SKM-1 (cell line): ENCODE data around the gene UTRN.

Experiments used
- DNase-seq: peaks from one replicate; lab custom pipeline; 2025; ENCODE audit not compliant: unreplicated experiment; lab: John Stamatoyannopoulos, UW

The UTRN gene

DNA sequence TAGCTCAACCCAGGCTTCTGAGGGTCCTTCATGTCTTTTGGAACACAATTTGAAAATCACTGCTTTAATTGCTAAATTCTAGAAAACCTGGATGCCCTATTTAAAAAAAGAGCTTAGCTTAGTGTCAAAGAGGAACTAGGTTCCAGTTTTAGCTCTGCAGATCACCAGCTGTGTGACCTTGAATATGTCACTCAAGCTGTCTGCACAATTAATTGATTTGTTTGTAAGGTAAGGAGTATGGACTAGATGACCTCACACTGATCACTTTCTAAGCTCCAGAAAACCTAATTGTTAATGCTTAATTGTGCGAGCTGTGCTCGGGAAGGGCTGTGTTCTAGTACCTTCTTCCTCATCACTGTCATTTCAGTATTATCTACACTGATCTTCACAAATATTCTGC is 26.2 kb downstream of the UTRN start:
- no peak for DNase-seq

DNA sequence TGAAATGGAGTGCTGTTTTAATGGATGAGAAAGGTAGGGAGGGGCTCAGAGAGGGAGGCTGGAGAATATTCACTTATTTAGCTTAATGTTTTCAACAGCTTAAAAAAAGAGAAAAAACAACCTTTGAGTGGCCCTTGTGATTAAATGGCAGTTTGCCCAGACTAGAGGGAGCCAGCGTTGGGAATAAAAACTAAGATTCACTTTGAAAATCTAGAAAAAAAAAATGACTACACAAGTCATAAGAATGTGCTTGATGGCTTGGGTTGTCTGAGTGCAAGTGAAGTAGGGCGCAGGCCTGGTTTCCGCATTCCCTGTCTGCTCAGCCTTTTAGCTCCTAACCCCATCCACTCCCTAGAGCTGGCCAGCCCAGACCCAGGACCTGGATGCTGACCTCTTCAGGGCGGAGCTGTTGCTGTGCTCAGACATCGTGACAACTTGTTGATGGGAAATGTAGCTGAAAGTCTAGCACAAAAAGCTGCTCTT is 28.9 kb downstream of the UTRN start:
- no peak for DNase-seq

GRCh38 chr6:144314562-144314961 is 29.4 kb downstream of the UTRN start:
- no peak for DNase-seq

DNA sequence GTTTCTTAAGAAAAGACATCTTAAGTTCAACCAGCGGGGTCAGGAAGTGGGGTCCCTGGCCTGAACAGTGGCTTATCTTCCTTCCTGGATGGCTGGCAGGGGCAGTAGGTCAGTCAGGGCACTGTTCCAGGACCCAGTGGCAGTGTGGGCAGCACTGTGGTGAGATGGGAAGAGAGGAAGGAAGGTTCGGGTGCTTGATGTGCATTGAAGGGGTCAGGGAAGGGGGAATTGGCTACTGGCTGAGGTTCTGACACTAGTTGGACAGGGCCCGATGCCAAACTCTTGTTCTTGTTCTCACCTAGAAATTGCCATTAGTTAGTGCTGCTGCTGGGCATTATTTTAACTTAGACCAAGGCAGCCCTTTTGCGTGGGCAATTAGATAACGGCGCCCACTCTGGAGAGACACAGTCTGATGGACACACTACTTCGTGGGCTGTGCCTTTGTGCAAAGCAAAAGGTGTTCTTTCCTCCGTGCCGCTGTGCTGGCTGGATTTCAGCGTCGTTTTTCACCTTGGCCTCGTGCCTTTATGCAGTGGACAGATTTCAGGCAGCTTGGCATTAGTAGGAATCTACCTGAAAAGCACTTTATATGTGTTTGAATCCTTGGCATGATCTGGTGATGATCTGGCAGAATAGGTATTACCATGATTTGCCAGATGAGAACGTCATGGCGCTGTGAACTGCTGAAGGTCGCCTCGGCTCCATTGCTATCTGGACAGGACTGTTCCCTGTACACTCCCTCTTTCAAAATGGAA is 30.3 kb downstream of the UTRN start:
- DNase-seq = no peak

GRCh38 chr6:144315981-144316861 is 31.1 kb downstream of the UTRN start:
- no peak for DNase-seq

DNA sequence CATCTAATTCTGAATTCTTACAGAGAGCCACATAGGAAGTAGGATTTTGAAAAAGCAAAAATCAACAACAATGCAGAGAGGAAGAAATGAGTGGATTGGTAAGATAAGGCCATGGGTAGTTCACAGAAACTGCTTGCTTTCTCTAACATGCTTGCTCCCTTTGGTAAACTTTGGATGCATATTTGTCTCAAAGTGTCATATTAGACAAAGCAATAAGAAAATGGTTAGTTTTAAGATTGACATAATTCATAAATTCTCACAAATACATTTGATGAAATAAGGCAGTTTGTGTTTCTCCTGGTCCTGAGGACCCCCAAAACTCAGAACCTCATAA is 31.7 kb downstream of the UTRN start:
- DNase-seq = no peak

DNA sequence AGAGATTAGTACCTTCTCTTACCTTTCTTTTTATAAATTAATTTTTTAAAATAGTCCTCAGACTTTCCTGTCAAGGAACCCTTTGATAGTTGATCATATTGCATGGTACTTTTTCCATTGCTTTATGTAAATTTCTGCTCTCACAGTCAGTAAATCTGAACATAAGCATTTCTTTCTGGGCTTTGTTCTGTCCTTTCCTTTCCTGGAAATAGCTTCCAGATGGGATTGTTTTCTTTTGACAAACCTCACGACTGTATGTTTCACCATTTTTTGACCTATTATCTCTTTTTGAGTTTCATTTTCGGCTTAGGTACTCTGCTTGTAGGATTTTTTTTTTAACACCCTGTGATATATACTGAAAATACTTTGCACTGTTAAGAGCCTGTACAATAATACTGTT is 32.6 kb downstream of the UTRN start:
- no peak for DNase-seq

DNA sequence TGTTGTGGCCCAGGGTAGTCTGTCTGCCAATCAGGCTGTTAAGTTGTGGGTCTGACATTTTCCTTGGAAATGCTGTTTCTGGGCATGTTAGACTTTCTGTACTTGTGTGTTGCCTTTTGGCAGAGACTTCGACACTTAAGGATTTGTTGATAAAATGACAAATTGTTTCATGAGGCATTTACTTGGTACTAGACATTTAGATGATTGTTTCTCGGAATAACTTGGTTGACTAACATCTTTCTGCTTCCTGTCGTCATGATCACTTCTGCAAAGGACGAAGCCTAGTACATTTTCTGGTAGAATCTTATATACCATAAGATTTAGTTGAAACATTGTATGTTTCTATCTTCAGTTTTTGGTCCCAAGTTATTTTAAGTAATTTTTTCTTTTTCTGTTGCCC is 34.1 kb downstream of the UTRN start:
- no peak for DNase-seq

GRCh38 chr6:144320741-144321140 is 35.6 kb downstream of the UTRN start:
- no peak for DNase-seq

GRCh38 chr6:144321839-144322591 is 36.9 kb downstream of the UTRN start:
- no peak for DNase-seq

DNA sequence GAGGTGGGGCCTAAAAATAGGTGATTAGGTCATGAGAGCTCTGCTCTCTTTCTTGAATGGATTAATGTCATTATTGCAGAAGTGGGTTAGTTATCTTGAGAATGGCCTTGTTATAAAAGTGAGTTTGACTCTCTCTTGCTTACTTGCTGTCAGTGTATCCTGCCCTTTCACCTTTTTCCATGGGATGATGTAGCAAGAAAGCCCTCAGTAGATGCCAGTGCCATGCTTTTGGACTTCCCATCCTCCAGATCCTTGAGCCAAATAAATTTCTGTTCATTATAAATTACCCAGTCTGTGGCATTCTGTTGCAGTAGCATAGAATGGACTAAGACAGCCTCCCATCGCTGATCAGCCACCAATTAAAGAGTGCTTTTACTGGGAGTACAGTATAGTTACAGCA is 40.1 kb downstream of the UTRN start:
- no peak for DNase-seq

DNA sequence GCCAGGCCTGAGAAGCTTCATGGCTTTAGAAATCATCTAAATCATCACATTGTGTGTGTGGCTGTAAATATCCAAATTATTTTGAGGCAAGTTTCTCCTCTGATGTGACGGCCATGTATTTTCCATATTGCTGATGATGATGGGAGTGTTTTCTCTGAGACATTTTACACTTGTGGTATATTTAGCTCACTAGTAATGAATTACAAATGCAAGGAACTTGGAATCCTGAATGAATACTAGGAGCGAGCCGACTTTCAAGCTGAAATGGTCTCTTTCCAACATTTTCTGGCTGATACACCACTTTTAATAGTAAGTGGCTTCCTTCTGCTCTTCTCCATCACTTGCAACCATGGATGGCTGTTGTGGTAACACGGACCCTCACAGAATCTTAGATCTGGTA is 41.3 kb downstream of the UTRN start:
- no peak for DNase-seq

- DNase-seq = no peak
Measured at GRCh38 chr6:144327081-144327480, 41.9 kb downstream of the UTRN start.

DNA sequence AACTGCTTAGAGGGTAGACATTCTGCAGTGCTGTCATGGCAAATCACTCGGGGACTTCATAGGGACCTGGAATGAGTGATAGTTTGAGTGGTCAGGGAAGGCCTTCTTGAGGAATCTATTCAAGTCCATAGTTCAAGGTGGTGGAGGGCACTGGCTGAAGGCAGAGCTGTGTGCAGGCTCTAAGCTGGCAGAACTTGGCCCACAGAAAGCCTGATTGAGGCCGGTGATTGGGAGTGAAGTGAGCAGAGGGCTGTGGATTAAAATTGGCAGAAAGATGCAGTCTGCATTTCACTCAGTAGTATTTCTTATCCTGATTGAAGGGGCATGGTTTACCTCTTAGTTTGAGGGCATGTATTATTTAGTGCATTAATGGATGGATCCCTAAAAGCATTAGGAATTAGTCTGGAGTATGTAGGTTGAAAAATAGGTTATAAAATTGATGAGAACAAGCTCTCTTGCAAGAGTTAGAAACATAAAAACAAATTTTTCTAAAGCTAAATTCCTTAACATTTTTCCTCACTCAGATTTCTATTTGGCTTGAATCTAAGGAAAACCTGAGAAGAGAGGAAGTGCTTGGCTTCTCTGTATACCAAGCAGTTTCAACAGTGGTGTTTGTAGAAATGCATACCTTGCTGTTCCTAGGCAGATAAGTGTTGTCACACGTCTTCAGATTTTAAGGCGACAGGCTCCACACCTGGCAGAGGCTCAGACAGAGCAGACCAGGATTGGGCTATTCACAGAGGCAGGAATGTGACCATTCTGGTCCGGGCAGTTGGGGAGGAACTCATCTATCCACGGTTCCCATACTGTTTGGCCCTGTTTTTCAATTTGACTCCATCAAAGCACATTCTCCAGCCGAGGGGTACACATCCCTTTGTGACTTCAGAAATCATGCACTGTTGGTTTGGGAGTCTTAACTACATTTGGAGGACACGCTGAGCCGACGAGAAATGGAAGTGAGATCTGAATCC is 45.2 kb downstream of the UTRN start:
- DNase-seq = no peak

DNA sequence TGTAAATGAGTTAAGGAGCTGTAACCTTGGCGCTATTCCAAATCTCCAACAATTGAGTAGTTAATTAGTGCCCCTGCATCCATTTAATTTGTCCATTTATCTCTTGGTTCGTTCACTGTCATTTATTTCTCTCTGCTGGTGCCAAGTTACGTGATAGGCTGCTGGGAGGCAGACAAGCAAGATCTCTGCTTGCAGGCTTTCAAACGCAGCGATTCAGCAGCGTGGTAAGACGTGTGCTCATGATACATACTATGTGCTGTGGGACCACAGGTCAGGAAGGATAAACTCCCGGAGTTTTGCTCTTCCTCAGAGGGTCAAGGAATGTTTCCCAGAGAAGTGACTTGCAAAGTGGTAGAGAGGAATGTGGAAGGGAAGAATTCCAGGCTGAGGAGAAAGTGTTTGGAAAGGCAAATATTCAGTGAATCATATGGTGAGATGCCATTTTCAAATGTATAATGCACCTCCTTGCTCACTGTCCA is 46.4 kb downstream of the UTRN start:
- no peak for DNase-seq

GRCh38 chr6:144332177-144332576 is 47.0 kb downstream of the UTRN start:
- DNase-seq = no peak

GRCh38 chr6:144334150-144334708 is 49.1 kb downstream of the UTRN start:
- DNase-seq = no peak
